ENCODE results near the gene RFX6. TPM values are rescaled to one million over a fixed set of nuclear protein-coding genes. Genes with fewer than 3 reads are reported as not detected.

RFX6 gene
- total RNA-seq, 1 donor from 2014 or later = 4.0 TPM

DNA sequence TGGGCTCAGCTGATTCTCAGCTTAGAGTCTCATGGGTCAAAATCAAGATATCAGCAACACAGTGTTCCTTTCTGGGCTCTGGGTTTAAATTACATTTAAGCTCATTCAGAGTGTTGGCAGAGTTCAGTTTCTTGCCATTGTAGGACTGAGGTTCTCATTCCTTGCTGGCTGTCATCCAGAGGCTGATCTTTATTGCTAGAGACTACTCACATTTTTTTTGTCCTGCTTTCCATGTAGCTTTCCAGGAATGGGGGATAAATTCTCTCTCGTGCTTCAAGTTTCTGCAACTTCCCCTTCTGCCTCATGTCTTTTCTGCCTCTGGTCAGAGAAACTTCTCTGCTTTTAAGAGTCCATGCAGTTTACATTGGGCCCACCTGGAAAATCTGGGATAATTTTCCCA lies 86.9 kb downstream of the RFX6 start:
- Mint-ChIP-seq H3K9me3 (no peaks in the 10 kb centered on the region), H3K27me3 (ENCODE audit: low read depth) (no peaks in the 10 kb centered on the region), H3K4me1 (peaks cover 23% of the 10 kb centered on the region), H3K27ac (no peak overlapping the region), H3K4me3 (no peak overlapping the region), H3K36me3 (no peaks in the 10 kb centered on the region)
- DNase-seq (ENCODE audit: low spot score in 2 of 2, unreplicated experiment in 2 of 2) = no peak
- TF ChIP-seq, protein P1, sequence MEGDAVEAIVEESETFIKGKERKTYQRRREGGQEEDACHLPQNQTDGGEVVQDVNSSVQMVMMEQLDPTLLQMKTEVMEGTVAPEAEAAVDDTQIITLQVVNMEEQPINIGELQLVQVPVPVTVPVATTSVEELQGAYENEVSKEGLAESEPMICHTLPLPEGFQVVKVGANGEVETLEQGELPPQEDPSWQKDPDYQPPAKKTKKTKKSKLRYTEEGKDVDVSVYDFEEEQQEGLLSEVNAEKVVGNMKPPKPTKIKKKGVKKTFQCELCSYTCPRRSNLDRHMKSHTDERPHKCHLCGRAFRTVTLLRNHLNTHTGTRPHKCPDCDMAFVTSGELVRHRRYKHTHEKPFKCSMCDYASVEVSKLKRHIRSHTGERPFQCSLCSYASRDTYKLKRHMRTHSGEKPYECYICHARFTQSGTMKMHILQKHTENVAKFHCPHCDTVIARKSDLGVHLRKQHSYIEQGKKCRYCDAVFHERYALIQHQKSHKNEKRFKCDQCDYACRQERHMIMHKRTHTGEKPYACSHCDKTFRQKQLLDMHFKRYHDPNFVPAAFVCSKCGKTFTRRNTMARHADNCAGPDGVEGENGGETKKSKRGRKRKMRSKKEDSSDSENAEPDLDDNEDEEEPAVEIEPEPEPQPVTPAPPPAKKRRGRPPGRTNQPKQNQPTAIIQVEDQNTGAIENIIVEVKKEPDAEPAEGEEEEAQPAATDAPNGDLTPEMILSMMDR (IDR thresholded peaks at IDR 0.05; ENCODE audit: unreplicated experiment) = no peak

DNA sequence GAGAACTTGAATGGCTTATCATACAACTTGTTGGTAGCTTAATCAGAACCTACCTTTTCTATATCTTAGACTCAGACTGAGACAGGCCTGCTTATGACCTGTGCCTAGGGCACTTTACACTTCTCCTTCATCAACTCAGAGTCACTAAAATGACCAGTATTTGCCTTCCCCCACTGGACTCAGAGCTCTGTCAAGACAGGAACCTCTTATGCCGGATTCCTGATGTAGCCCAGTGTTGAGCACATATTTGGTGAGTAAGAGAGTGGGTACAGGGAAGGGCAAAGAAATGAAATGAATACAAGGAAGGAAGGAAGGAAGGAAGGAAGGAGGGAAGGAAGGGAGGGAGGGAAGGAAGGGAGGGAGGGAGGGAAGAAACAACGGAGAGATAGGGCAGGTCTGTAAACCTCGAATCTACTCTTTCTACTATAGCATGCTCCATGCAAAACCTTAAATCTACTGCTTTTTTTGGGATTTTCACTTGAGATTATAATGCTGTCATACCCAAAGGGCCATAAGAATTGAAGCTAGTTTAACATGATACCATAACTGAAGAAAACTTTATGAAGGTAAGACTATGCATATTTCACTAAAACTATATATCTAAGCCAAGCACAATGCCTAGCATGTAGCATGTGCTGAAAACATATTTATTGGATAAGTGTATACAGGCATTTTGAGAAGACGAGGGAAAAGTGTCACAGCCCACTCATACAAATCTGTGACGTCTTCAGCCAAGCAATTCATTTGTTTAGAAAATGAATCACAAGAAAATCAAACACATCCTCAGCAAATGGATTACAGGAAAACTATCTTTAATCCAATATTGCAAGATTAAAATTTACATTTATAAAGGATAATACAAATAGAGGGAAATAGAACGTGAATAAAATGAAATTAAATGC lies 89.9 kb downstream of the RFX6 start:
- Mint-ChIP-seq H3K4me1 (peaks cover 29% of the 10 kb centered on the region), H3K4me3 (no peak overlapping the region), H3K36me3 (no peaks in the 10 kb centered on the region), H3K27ac (no peak overlapping the region), H3K9me3 (no peaks in the 10 kb centered on the region), H3K27me3 (ENCODE audit: low read depth) (peaks cover 6% of the 10 kb centered on the region)
- no peak for DNase-seq (ENCODE audit: low spot score in 2 of 2, unreplicated experiment in 2 of 2)
- TF ChIP-seq, protein P1 (IDR thresholded peaks at IDR 0.05; ENCODE audit: unreplicated experiment) = no peak

DNA sequence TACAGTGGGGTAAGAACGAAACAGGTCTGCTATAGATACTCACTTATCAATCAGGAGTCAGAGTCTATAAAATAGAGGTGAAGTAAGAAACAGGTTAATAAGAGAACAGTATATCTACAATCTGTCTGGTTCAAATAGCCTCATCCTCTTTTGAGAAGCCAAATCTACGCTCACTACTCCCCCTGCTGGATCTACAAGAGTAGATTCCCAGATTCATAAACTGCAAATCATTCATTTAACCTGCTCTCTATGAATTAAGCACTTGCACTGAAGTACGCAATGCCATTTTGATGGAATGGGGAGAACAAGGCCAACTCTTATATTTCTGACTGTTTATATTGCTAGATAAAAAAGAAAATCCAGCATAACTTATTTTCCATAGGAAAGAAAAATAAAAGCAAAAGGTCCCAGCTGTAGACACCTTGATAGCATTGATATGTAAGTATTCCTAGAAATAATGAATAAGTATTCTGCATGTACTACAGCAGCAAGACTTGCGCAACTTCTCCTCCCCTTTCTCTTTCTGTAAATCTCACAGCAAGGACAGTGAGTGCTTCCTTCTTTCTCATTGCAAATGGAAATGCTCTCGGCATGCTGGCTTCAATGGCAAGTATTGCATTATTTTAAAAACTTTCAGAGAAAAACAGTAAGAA lies 92.3 kb downstream of the RFX6 start:
- Mint-ChIP-seq H3K36me3 (no peaks in the 10 kb centered on the region), H3K27me3 (ENCODE audit: low read depth) (peaks cover 6% of the 10 kb centered on the region), H3K9me3 (no peaks in the 10 kb centered on the region), H3K4me3 (no peak overlapping the region), H3K27ac (no peak overlapping the region), H3K4me1 (peaks cover 19% of the 10 kb centered on the region)
- no peak for DNase-seq (ENCODE audit: low spot score in 2 of 2, unreplicated experiment in 2 of 2)
- TF ChIP-seq, protein P1 (IDR thresholded peaks at IDR 0.05; ENCODE audit: unreplicated experiment) = peak; percentile 70

DNA sequence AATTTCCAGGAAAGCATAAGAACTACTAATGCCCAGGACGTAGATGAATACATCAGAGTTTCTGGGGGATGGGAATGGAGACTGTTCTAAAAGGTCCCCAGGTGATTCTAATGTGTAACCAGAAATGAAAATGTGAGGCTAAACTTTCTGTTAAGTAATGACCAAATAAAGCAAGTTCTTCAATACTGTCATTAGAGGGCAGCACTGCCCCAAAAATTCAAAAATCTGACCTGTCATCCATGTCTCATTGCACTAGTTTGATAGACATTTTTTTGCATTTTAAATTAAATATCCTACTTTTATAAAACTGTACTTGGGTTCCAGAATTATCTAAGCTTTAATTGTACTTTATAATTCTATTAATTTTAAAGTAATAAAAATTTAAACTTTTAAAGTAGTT lies 94.9 kb downstream of the RFX6 start:
- Mint-ChIP-seq H3K27ac (no peak overlapping the region), H3K9me3 (no peaks in the 10 kb centered on the region), H3K4me1 (peaks cover 11% of the 10 kb centered on the region), H3K27me3 (ENCODE audit: low read depth) (peaks cover 6% of the 10 kb centered on the region), H3K4me3 (no peak overlapping the region), H3K36me3 (no peaks in the 10 kb centered on the region)
- TF ChIP-seq, protein P1 (IDR thresholded peaks at IDR 0.05; ENCODE audit: unreplicated experiment) = peak; percentile 82
- no peak for DNase-seq (ENCODE audit: low spot score in 2 of 2, unreplicated experiment in 2 of 2)

DNA sequence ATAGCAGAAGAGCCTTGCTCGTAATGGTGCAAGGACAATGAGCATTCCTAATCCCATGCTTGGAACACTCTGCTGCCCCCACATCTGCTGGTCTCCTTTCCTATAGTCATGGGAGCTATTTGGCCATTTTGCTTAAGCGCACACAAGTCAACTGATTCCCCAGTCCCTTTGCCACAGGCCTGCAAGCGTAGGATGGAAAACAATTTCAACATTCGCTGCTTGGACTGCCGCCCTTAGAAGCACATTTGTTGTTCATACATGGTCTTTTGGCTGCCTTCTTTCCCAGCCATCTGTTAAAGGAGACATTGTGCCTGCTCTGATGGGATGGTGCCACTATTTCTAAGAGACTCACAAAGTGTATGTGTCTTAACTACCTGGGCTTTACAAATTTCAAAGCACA lies 96.9 kb downstream of the RFX6 start:
- H3K36me3 Mint-ChIP-seq = no peaks in the 10 kb centered on the region
- no peaks in the 10 kb centered on the region for H3K9me3 Mint-ChIP-seq
- peaks cover 6% of the 10 kb centered on the region for H3K27me3 Mint-ChIP-seq (ENCODE audit: low read depth)
- peaks cover 6% of the 10 kb centered on the region for H3K4me1 Mint-ChIP-seq
- no peak overlapping the region for H3K27ac Mint-ChIP-seq
- no peak for DNase-seq (ENCODE audit: low spot score in 2 of 2, unreplicated experiment in 2 of 2)
- TF ChIP-seq, protein P1 (IDR thresholded peaks at IDR 0.05; ENCODE audit: unreplicated experiment) = no peak
- no peak overlapping the region for H3K4me3 Mint-ChIP-seq

Measured in mesothelial cell of epicardium (in vitro differentiated cells).